Bone marrow (tissue), 2 donors: ENCODE data around the gene CDCP1.

Experiments used
- DNase-seq, 2 donors: peaks; one replicate each; lab custom pipeline; 2025; lab: John Stamatoyannopoulos, UW

Gene CDCP1, protein sequence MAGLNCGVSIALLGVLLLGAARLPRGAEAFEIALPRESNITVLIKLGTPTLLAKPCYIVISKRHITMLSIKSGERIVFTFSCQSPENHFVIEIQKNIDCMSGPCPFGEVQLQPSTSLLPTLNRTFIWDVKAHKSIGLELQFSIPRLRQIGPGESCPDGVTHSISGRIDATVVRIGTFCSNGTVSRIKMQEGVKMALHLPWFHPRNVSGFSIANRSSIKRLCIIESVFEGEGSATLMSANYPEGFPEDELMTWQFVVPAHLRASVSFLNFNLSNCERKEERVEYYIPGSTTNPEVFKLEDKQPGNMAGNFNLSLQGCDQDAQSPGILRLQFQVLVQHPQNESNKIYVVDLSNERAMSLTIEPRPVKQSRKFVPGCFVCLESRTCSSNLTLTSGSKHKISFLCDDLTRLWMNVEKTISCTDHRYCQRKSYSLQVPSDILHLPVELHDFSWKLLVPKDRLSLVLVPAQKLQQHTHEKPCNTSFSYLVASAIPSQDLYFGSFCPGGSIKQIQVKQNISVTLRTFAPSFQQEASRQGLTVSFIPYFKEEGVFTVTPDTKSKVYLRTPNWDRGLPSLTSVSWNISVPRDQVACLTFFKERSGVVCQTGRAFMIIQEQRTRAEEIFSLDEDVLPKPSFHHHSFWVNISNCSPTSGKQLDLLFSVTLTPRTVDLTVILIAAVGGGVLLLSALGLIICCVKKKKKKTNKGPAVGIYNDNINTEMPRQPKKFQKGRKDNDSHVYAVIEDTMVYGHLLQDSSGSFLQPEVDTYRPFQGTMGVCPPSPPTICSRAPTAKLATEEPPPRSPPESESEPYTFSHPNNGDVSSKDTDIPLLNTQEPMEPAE

DNA sequence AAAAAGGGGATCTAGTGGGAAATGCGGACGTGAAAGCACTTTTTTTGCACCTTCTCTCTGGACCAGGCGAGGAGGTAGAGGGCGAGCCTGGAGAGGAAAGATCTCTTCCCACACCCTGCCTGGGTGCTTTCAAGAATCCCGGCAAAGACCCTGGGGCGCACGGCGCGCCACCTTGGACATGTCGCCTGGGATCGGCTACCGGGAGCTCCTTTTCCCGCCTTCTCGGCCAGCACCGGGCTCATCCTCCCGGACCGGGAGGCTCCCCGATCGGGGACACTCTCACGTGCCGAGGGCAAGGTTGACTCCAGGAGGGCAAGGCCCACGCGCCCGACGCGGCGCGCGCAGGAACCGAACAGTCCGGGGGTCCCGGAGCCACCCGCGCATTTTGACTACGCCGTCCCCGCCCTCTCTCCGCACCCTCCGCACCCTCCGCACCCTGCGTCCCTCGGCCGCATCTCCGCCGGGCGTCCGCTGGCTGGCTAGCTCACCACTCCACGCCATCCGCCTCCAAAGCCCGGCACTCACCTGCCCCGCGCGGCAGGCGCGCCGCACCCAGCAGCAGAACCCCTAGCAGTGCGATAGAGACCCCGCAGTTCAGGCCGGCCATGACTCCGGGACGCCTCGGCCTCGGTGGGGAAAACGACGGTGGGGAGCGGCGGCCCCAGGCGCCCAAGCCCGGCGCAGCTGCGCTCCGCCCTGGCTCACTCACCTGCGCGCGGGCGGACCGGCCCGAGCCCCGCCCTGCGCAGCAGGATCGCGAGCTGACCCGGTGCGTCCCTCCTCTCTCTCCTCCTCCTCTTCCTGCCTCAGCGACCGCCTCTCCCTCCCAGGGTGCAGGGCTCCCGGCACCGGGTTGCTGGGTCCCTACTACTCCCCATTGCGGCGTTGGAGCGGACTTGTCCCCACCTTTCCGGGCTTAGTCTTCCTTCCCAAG lies at the start of gene CDCP1:
TSS of gene CDCP1 (minus strand) at position 698 of the 934 bp plus-strand sequence. CDS start at position 607, 91 bp downstream.
- DNase-seq = no peak

GRCh38 chr3:45194791-45195190 lies 48.6 kb upstream of the CDCP1 start:
- DNase-seq = no peak

DNA sequence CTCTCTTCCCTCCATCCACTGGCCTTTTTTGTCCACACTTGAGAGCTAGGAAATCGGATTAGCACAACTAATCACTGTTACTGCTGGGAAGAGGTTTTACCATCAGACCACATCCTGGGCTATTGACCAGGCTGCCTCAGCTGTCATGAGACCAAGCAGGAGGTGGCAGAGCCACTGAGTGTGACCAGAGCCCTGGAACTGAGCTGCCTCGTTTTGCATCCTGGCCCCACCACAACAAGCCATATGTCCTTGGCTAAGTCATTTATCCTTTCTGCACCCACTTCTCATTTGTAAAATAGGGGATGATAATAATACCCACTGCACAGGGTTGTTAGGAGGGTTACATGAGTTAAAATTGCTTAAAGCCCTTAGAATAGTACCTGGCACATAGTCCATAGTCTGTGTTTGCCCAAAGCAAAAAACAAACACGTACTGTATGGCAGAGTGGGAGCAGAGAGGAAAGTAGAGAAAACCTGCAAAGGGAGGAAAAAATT lies 45.8 kb upstream of the CDCP1 start:
- DNase-seq = no peak

- DNase-seq = no peak
These were observed 45.2 kb upstream of the CDCP1 start for GRCh38 chr3:45191424-45191823.

- DNase-seq = no peak
These were observed 42.8 kb upstream of the CDCP1 start for GRCh38 chr3:45188719-45189659.

DNA sequence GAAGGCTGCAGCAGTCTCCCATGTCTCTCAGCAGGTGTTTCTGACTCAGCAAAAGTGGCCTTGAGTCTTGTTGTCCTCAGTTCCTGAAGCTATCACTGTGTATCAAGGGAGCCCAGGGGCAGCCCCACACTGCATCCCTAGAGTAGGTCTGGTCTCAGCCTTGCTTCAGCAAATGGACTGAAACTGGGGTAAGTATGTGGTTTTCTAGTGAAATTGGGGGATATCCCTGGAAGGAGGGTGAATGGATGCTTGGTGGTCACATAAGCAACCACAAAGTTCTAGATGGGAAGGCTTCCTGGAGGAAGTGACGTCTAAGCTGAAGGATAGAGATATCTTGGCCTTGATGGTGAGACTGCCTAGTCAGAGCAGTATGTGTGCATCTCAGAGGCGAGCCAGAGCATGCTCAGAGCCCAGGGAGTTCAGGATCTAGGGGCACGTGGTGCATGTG lies 41.5 kb upstream of the CDCP1 start:
- DNase-seq = no peak

- no peak for DNase-seq
These were observed 40.7 kb upstream of the CDCP1 start for GRCh38 chr3:45186871-45187270.

DNA sequence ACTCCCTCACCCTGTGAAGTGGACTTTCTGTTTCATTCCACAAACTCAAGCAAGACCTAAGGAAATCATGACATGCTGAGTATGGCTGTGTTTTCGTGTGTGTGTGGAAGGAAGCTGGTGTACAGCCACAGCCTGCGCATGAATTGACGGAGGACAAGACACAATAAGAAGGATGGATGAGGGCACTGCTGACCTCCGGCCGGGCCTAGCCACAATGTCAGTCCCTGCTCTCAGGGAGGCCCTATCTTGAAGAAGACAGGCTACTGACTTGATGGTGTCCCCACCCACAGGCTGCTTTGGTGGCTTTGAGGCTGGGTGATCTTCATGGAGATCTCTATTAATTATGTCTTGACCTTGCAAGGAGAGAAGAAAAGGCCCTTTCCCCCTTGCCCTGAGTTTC lies 39.3 kb upstream of the CDCP1 start:
- no peak for DNase-seq

DNA sequence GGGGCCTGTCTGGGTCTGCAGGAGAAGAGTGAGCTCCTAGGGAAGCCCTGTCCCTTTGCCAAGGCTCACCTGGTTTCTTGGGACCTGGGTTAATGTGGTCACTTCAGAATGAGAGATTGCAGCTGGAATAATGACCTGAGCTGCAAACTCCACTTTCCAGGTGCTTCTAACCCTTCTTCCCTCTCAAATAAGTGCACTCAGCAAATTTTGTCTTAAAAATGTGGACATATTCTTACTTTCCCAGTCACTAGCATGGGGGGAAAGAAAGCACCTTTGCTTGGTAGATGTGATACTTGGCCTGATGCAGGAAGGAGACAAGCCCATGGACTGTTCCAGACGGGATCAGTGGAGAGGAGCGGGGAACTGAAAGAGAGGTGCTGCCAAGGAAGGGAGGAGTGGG lies 38.9 kb upstream of the CDCP1 start:
- no peak for DNase-seq

GRCh38 chr3:45183872-45184262 lies 37.7 kb upstream of the CDCP1 start:
- DNase-seq = no peak

DNA sequence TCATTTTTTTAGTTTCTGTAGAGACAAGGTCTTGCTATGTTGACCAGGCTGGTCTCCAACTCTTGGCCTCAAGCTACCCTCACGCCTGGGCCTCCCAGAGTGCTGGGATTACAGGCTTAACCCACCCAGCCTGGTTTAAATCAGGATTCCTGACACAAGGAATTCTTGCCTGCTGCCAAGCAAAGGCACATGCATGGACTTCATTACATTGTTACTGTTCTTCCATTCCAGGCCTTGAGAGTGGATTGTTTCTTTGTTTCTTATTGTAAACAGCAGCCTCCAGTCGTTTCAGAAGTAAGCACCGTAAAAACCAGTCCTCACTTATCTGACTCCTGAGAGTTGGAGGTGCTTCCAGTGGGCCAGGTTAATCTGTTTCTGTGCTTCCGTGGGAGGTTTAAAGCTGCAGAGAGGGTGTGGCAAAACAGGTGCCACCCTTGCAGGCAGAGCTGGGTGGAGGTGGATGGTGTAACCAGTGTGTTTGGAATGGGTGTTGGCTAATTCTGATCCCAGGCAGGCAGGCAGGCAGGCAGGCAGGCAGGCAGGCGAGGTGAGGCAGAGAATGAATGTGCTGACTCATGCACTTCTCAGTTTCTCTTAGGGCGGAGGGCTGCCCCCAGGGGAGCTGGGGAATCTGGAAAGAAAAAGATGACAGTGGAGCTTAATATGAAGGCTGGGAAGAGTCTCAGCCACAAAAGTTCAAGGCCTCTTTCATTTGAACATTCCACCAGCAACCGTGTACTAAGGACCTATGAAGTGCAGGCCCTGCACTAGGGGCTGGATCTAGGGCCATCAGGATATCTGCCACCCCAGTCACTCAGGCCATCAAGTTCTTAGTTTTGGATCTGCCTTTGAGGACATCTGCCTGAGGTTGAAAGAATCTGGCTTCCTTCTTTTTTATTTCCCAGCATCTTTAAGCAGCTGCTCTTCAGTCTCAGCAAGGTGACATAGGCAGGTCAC lies 37.0 kb upstream of the CDCP1 start:
- DNase-seq = no peak

DNA sequence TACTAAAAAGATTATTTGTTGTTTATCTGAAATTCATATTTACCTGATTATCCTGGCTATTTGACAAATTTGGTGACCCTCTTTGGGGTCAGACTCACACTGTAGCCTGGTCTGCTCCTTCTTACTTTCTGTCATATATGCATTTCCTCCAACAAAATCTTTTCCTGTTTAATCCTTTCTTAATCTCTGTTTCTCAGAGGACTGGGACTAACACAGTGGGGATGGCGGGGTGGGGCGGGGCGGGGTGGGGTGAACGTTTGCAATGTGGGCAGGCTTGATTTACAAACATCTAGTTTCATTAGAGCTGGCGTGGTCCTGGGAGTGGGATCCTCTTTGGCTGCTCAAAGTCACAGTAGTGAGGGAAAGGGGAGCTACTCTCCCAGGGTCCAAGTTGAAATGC lies 35.3 kb upstream of the CDCP1 start:
- DNase-seq = no peak

DNA sequence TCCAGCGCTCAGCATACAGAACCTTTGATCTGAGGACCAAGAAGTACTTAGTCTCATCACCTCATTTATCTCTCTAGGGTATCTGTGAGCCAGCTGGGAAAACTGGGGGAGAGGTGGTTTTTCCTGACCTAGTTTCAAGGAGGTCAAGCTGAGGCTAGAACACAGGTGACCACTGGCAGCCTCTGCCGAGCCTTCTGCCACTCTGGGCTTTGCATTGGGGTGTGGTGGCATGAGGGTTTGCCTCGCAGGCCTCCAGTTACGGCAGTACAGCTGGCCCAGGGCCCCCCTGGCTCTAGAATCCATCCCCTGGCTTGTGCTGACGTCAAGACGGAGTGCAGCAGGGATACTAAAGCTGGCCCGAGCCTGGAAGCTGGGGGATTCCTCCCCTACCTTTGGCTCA lies 34.7 kb upstream of the CDCP1 start:
- DNase-seq = no peak

DNA sequence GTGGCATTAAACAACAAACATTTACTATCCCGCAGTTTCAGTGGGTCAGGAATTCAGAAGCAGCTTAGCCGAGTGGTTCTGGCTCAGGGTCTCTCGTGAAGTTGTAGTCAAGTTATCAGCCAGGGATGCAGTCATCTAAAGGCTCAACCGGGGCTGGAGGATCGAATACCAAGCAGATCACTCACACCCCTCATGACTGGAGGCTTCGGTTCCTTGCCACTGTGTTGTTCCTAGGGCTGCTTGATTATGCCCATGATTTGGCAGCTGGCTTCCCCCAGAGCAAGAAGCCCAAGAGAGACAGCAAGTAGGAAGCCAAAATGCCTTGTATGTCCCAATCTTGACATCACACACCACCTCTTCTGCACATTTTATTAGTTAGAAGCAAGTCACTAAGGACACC lies 33.9 kb upstream of the CDCP1 start:
- DNase-seq = no peak

GRCh38 chr3:45179163-45179562 lies 33.0 kb upstream of the CDCP1 start:
- DNase-seq = no peak

DNA sequence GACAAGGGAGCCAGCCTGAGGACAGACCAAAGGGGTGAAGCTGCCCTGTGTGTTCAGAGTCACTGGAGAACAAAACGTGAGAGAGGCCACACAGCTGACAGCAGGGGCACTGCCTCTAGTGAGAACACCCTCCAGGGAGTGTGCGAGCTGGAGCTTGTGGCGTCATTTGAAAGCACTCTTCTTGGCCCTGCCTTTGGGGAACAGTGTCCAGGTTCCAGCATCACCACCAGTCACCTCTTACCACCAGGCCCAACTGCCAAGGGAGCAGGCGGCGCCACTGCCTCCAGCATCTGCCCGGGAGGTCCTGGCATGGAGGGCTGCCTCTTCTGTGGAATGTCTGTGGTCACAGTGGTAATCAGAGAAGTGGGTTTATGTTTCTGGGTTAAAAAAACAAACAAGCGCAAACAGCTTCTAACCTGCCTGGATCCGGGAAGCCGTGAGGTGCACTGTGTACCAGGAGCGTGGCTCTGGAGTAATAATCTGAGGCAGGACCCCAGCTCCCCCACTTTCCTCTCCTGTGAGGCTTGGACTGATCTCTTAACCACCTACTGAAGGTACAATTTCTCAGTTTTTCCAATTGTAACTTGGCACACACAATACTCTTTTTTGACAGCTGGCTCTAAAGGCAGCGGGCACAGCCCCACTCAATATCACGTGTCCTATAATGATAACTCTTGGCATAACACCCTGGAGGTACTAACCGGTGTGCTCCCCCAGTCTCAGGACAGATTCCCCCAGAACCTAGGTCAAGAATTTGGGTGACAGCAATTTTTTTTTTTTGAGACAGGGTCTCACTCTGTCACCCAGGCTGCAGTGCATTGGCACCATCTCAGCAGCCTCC lies 32.2 kb upstream of the CDCP1 start:
- DNase-seq = no peak

- DNase-seq = no peak
These were observed 30.7 kb upstream of the CDCP1 start for GRCh38 chr3:45176912-45177311.

DNA sequence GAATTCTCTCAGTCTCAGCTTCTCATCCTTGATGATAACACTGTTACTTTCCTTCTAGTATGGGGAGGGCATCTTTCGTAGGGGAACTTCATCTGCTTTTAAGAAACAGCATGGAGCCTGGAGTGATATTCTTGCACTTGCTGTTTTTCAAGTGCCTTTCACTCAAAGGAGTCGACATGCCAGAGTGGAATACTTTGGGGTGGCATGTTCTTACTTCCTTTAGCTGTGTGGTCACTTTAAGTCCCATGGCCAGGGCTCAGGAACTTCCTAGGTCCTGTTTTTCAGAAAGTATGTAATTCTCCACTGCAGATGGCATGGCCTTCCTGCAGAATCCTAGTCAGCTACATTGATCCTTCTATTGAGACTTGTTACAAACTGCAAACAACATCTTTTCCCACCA lies 28.1 kb upstream of the CDCP1 start:
- DNase-seq = no peak

DNA sequence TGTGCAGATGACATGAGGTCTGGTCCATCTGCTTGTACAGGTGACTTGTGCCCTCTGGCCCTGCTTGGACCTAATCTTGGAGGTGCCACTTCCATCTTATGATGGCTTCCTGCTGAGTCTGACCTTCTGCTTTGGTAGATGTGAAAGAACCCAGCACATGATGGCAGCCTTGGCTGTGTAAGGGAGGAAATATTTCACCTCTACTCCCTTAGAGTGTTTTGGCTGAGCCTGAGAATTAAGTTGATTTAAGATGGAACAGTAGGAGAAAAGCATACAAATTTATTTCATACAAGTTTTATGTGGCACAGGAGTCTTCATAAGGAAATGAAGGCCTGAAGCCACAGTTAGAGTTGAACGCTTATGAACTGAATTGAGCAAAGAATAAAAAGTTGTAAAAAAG lies 27.6 kb upstream of the CDCP1 start:
- no peak for DNase-seq
